HG03354 (cell line): ENCODE data around the gene ASAH2.

ENCODE experiments used
- ATAC-seq: cut with Tn5 transposase; IDR thresholded peaks from one replicate; pipeline ENCODE4 v1.9.1; 2021; ENCODE audit warnings: mild to moderate bottlenecking; ENCODE audit not compliant: unreplicated experiment, poor library complexity, severe bottlenecking

The ASAH2 gene

DNA sequence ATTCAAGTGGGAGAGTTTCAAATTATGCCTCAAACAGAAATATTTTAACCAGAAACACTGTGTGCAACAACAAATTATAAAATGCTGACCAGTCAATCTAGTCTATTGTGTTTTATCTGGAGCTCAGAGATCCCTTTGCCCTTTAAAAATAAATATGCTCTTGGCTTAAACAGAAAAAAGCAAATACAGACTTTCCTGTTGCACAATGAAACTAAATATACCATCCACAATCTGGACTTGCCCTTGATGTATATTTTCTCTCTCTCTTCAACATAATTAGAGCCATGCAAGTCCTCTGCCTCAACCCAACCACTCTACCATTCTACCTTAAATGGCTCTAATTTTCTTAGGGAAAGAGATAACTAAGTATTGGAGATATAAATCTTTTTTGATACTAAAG, 34.9 kb downstream of the ASAH2 start:
- ATAC-seq = no peak

DNA sequence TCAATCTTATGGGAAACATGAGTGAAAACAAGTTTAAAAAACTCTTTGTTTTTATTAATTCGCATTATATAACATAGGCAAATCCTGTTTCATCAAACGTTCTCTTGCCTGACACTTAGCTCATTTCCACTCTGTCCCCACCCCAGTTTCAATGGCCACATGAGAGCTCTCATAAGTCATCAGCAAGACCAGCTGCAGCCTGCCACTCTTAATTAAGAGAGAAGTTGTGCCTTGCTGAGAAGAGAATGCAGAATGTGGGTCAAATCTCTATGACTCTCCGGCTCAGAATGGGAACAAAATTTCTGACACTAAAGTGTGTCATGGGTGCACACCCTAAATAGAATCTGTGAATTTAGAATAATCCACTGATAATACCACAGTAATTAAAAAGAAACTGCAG, 39.6 kb downstream of the ASAH2 start:
- ATAC-seq = no peak

DNA sequence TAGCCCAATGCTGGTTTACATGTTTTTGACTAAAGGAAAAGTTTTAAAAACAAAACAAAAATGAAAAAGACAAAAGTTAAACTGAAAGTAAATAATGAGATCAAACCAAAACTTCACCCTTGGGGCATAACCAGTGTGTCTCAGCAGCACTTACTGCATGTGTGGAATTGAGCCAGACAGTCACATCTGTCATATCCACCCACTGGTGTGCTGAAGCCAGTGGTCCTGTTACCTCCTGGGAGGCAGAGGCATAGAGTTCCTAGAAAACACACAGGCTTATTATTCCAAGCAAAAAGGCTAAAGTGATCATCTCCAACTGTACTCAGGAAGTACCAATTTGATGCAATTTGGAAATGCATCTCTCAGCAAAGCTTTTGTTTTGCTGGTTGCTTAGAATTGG, 40.4 kb downstream of the ASAH2 start:
- ATAC-seq = no peak
